ENCODE data around the gene SERPINB11.

- TF ChIP-seq SPI1 (IDR thresholded peaks at IDR 0.05; ENCODE audit: low read depth, low read length) (no peak), POLR2AphosphoS5 (IDR thresholded peaks at IDR 0.05; ENCODE audit: low read depth, low read length) (no peak), POLR2A (IDR thresholded peaks at IDR 0.05; ENCODE audit: low read depth, low read length) (no peak), TAF1 (IDR thresholded peaks at IDR 0.05; ENCODE audit: low read depth, low read length) (no peak)
Observed at GRCh38 chr18:63679820-63680606, 22.7 kb upstream of the SERPINB11 start.
